SK-N-SH (cell line): ENCODE measurements around the gene NELFB. TPM values are rescaled to one million over a fixed set of nuclear protein-coding genes. Genes with fewer than 3 reads are reported as not detected.
"Not testable (repeated sequence)": the region's sequence is repeated elsewhere in the genome, so short reads cannot be mapped to it uniquely, and the experiment has no call there.

Source experiments
- CTCF ChIA-PET: fragments of 300-600, 350-600 bp; formaldehyde crosslinking; extraction: SDS; loops from one replicate; lab custom pipeline; 2021; lab: Yijun Ruan, JAX
- POLR2A ChIA-PET: fragments of 350-600 bp; sonication (Branson Sonifier 250); formaldehyde crosslinking; extraction: SDS; loops from one replicate; lab custom pipeline; 2020; ENCODE audit warnings: antibody characterized with exemption, inconsistent platforms; lab: Yijun Ruan, JAX
- DNase-seq: peaks from one replicate; pipeline ENCODE4 v3.0.0; 2012
- H2AFZ ChIP-seq: fragments of 200-600 bp; sonication (generic); 2 replicates; pipeline ENCODE4 v1.8.1; 2016; ENCODE audit warnings: antibody characterized with exemption, mild to moderate bottlenecking, low read depth
- H3F3A ChIP-seq: fragments of 200-600 bp; sonication (generic); replicated peaks from 2 replicates; pipeline ENCODE3; 2016; ENCODE audit warnings: antibody characterized with exemption, mild to moderate bottlenecking; ENCODE audit not compliant: insufficient read depth
- H3K27ac ChIP-seq, 2 experiments: fragments of 200-500 bp in 1 of 2; fragments of 200-600 bp in 1 of 2; sonication (Bioruptor generic) in 1 of 2; sonication (generic), shearing (Covaris generic) in 1 of 2; 2 replicates each; pipeline versions ENCODE4 v1.5.1 to v1.6.1; 2014 to 2016; ENCODE audit warnings: low read depth in 2 of 2, inconsistent platforms in 1 of 2, low read length in 1 of 2, mild to moderate bottlenecking in 1 of 2, mixed read lengths in 1 of 2
- H3K27me3 ChIP-seq: fragments of 200-600 bp; sonication (generic), shearing (Covaris generic); 2 replicates; pipeline ENCODE4 v1.6.1; 2016; ENCODE audit warnings: mixed run types; ENCODE audit not compliant: insufficient read depth
- H3K36me3 ChIP-seq, 2 experiments: fragments of 200-500 bp in 1 of 2; fragments of 200-600 bp in 1 of 2; sonication (Bioruptor generic) in 1 of 2; sonication (generic) in 1 of 2; replicated peaks in 1 of 2; 2 replicates each; pipeline versions ENCODE3 to v1.5.1; 2014 to 2016; ENCODE audit warnings: low read length in 1 of 2, mild to moderate bottlenecking in 1 of 2; ENCODE audit not compliant: insufficient read depth in 2 of 2, control insufficient read depth in 1 of 2
- H3K4me1 ChIP-seq, 2 experiments: fragments of 200-500 bp in 1 of 2; fragments of 200-600 bp in 1 of 2; sonication (Bioruptor generic) in 1 of 2; sonication (generic), shearing (Covaris generic) in 1 of 2; 2 replicates each; pipeline versions ENCODE4 v1.5.1 to v1.6.1; 2014 to 2016; ENCODE audit warnings: low read depth in 1 of 2, low read length in 1 of 2, mixed run types in 1 of 2; ENCODE audit not compliant: insufficient read depth in 2 of 2, control insufficient read depth in 1 of 2
- H3K4me2 ChIP-seq: fragments of 200-600 bp; sonication (generic), shearing (Covaris generic); 2 replicates; pipeline ENCODE4 v1.6.1; 2017; ENCODE audit warnings: mixed run types
- H3K4me3 ChIP-seq, 2 experiments: fragments of 200-500 bp in 1 of 2; fragments of 200-600 bp in 1 of 2; sonication (Bioruptor generic) in 1 of 2; sonication (generic), shearing (Covaris generic) in 1 of 2; 2 replicates each; pipeline versions ENCODE4 v1.5.1 to v1.8.1; 2014 to 2016; ENCODE audit warnings: low read depth in 2 of 2, inconsistent platforms in 1 of 2, low read length in 1 of 2, mild to moderate bottlenecking in 1 of 2, mixed read lengths in 1 of 2, moderate library complexity in 1 of 2
- H3K79me2 ChIP-seq: fragments of 200-600 bp; sonication (generic); 2 replicates; pipeline ENCODE4 v1.8.1; 2017; ENCODE audit warnings: mild to moderate bottlenecking; ENCODE audit not compliant: insufficient read depth
- H3K9ac ChIP-seq: fragments of 200-600 bp; sonication (generic); 2 replicates; pipeline ENCODE4 v1.6.1; 2017; ENCODE audit warnings: mixed run types
- H3K9me2 ChIP-seq: fragments of 200-600 bp; sonication (generic); 2 replicates; pipeline ENCODE4 v1.6.1; 2017; ENCODE audit warnings: mixed run types
- H3K9me3 ChIP-seq: fragments of 200-600 bp; sonication (generic); 2 replicates; pipeline ENCODE4 v1.6.1; 2017; ENCODE audit warnings: mixed run types, mild to moderate bottlenecking, moderate library complexity
- H4K20me1 ChIP-seq: fragments of 200-600 bp; sonication (generic); 2 replicates; pipeline ENCODE4 v1.6.1; 2017; ENCODE audit warnings: mild to moderate bottlenecking, mixed run types; ENCODE audit not compliant: insufficient read depth
- EZH2phosphoT487 ChIP-seq: fragments of 200-600 bp; sonication (generic); IDR thresholded peaks from 2 replicates; pipeline ENCODE4 v1.6.1; 2017; ENCODE audit warnings: low read depth, mixed run types, mild to moderate bottlenecking, antibody characterized with exemption, moderate library complexity, borderline replicate concordance
- NRF1 ChIP-seq: IDR thresholded peaks from 2 replicates; pipeline ENCODE4 v1.6.1; 2012; ENCODE audit warnings: low read depth, mild to moderate bottlenecking, low read length
- POLR2AphosphoS5 ChIP-seq: IDR thresholded peaks from 2 replicates; pipeline ENCODE4 v1.6.1; 2012; ENCODE audit warnings: low read depth, low read length
- RAD21 ChIP-seq: IDR thresholded peaks from 2 replicates; pipeline ENCODE4 v1.6.1; 2012; ENCODE audit warnings: mild to moderate bottlenecking, low read length
- TCF12 ChIP-seq: IDR thresholded peaks from 2 replicates; pipeline ENCODE4 v1.4.0; 2012
- TEAD4 ChIP-seq: IDR thresholded peaks from 2 replicates; pipeline ENCODE4 v1.4.0; 2012; ENCODE audit warnings: mild to moderate bottlenecking, borderline replicate concordance; ENCODE audit not compliant: insufficient read depth
- WGBS: methylation state at CpG from one replicate; pipeline ENCODE4 v1.1.6; 2017; ENCODE audit warnings: low lambda C conversion rate; 5-methylcytosine and 5-hydroxymethylcytosine counted together
- polyA plus RNA-seq, 3 experiments: library from polyadenylated mRNA; depleted of rRNA; stranded (reverse); fragments of >200 nt; gene quantifications; 2 replicates each; pipeline ENCODE4 v1.2.3, GENCODE V29; 2012
- TF ChIP-seq, protein P1 (sequence below): IDR thresholded peaks from 2 replicates; pipeline ENCODE4; 2012
- TF ChIP-seq, protein P2 (sequence below): IDR thresholded peaks from 2 replicates; pipeline ENCODE4 v1.4.0; 2012; ENCODE audit warnings: low read depth

The NELFB gene
- polyA plus RNA-seq, 1 of the 3 experiments (the other 2 are of a cell fraction), result 62.7 TPM

DNA sequence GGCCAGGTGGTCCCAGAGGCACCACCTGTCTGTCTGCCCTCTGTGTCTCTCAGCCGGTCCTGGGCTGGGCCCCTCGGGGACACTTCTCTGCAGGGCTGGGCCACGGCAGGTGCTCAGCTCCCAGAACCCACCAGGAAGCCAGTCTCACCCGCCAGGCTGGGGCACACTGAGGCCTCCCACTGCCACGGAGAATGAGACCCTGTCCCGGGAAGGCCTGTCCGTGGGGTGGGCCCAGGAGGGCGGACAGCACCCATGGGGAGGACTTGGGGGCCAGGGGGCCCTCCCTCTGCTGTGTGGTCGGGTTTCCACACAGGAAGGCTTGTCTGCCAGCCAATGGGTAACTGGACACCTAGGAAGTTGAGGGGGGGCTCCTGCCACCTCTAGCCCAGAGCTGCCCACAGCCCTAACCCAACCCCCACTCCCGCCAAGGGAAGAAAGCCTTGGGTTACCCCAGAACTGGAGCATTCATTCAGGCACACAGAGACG, 18.1 kb upstream of the NELFB start:
- H3K4me2 ChIP-seq, result no peak overlapping the region
- no peak for DNase-seq
- H3K27me3 ChIP-seq, result no peaks in the 10 kb centered on the region
- no peaks in the 10 kb centered on the region for H3K9me2 ChIP-seq
- peaks cover 32% of the 10 kb centered on the region for H3K79me2 ChIP-seq
- TF ChIP-seq, protein P1, sequence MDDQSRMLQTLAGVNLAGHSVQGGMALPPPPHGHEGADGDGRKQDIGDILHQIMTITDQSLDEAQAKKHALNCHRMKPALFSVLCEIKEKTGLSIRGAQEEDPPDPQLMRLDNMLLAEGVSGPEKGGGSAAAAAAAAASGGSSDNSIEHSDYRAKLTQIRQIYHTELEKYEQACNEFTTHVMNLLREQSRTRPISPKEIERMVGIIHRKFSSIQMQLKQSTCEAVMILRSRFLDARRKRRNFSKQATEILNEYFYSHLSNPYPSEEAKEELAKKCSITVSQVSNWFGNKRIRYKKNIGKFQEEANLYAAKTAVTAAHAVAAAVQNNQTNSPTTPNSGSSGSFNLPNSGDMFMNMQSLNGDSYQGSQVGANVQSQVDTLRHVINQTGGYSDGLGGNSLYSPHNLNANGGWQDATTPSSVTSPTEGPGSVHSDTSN, result no peak
- TF ChIP-seq TCF12 (no peak), EZH2phosphoT487 (no peak), NRF1 (no peak)
- TF ChIP-seq, protein P2, sequence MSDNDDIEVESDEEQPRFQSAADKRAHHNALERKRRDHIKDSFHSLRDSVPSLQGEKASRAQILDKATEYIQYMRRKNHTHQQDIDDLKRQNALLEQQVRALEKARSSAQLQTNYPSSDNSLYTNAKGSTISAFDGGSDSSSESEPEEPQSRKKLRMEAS, result no peak
- TF ChIP-seq, all 33 proteins: peak for 0
- WGBS, result 68% methylated on average over 5 of the region's 11 CpGs
- CTCF ChIA-PET, result interaction anchor here (0.6 to 4.5 kb wide), 61 partner anchors 11 to 427 kb away, joined by 3 to 95 read pairs (median 4); partner anchors contain the start of genes ANAPC2, CYSRT1, DPP7 and GRIN1
- no peaks in the 10 kb centered on the region for H3K9me3 ChIP-seq
- H3K27ac ChIP-seq, result no peak overlapping the region; a peak in 1 of 4 replicates
- peaks cover 9 to 23% of the 10 kb centered on the region in 2 experiments; a peak in 2 of 4 replicates for H3K4me1 ChIP-seq
- H2AFZ ChIP-seq, result no peak overlapping the region
- peaks cover 9% of the 10 kb centered on the region for H3F3A ChIP-seq
- POLR2A ChIA-PET, result interaction anchor here (0.7 to 1.3 kb wide), 7 partner anchors 17 to 186 kb away, joined by 3 to 4 read pairs (median 3); partner anchors contain the start of genes EXD3, NDOR1, NOXA1 and TMEM203
- H3K36me3 ChIP-seq, result peaks cover 0 to 4% of the 10 kb centered on the region in 2 experiments
- H3K4me3 ChIP-seq, result no peak overlapping the region
- H3K9ac ChIP-seq, result no peak overlapping the region
- H4K20me1 ChIP-seq, result peaks cover 5% of the 10 kb centered on the region

DNA sequence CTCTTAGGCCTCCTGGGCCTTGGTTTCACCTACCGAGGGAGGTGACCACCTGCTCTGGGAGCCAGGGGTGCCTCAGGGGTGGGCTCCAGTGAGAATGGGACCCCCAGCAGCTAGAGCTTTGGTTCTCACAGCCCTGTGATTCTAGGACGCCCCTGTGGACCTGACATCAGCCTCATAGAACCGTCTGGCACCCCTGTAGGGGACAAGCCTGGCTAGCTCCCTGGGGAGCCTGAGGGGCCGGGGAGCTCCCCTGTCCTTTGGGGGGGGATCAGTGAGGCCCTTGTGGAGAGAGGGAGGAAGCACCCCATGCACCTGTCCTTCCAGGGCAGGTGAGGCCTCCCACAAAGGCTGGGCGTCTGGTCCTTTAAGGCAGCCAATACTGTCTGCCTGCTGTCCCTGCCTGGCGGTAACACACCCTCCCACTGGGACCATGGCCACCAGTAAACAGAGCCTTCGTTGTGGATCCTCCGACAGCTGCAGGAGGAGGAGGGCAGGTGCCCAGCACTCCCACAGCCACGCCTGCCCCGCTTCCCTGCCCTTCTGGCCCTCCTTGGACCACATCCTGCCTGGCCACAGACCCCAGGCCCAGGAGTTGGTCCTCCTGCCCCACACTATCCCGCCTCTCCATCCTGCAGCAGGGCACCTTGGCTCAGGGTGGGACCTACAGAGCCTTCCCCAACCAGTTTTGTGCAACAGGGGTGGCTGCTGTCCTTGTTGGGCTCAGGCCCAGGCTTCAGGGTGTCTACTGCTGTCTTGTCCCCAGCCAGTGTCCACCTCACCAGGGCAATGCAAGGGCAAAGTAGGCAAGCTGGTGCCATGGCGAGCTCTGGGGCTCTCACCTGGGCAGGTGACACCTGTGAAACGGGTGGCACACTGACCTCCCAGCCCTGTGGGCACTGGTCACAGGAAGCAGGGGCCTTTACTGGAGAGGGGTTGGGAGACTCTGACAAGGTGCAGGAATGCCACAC, 17.1 kb upstream of the NELFB start:
- Histone ChIP-seq H3F3A (peaks cover 14% of the 10 kb centered on the region), H3K4me3 (no peak overlapping the region), H2AFZ (no peak overlapping the region), H3K79me2 (peaks cover 43% of the 10 kb centered on the region), H4K20me1 (peaks cover 15% of the 10 kb centered on the region), H3K27ac (no peak overlapping the region), H3K4me1 (peaks cover 15 to 33% of the 10 kb centered on the region in 2 experiments; a peak in 2 of 4 replicates)
- ChIA-PET CTCF (interaction anchor here (0.7 to 4.5 kb wide), 14 partner anchors 10 to 189 kb away, joined by 3 to 95 read pairs (median 10); partner anchors contain the start of genes ANAPC2, CYSRT1, DPP7 and LRRC26), POLR2A (interaction anchor here (6.4 kb wide), 1 partner anchor 18 kb away, joined by 83 read pairs; the partner anchor contains the start of gene NELFB)
- no peak for DNase-seq
- no peak for TF ChIP-seq POLR2AphosphoS5
- TF ChIP-seq, protein P1, result no peak
- TF ChIP-seq TCF12, result no peak
- TF ChIP-seq TEAD4, result no peak
- TF ChIP-seq RAD21, result no peak
- TF ChIP-seq, all 33 proteins: peak for 0
- peaks cover 9 to 13% of the 10 kb centered on the region in 2 experiments for H3K36me3 ChIP-seq
- H3K27me3 ChIP-seq, result no peaks in the 10 kb centered on the region
- H3K9ac ChIP-seq, result no peak overlapping the region
- H3K4me2 ChIP-seq, result peak overlapping the region; percentile 97
- no peaks in the 10 kb centered on the region for H3K9me3 ChIP-seq
- no peaks in the 10 kb centered on the region for H3K9me2 ChIP-seq
- 86% methylated on average over 6 of the region's 13 CpGs for WGBS

DNA sequence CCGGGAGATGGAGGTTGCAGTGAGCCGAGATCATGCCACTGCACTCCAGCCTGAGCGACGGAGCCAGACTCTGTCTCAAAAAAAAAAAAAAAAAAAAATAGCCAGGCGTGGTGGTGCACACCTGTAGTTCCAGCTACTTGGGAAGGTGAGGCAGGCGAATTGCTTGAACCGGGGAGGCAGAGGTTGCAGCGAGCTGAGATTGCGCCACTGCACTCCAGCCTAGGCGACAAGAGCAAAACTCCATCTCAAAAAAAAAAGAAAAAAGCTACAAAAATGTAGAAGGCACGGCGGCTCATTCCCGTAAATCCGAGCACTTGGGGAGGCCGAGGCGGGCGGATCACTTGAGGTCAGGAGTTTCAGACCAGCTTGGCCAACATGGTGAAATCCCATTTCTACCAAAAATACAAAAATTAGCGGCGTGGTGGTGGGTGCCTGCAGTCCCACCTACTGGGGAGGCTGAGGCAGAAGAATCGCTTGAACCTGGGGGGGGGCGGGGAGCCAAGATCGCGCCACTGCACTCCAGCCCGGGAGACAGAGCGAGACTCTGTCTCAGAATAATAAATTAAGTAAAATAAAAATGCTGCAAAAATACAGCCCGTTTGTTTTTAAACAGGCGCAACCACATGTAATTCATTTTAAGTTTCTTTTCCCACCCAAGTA, 15.5 kb upstream of the NELFB start:
- Histone ChIP-seq H3K27ac (peak overlapping the region; percentile 95 to 98), H3K4me2 (peak overlapping the region; percentile 97), H3K36me3 (peaks cover 13 to 20% of the 10 kb centered on the region in 2 experiments), H3F3A (peaks cover 19% of the 10 kb centered on the region), H3K79me2 (peaks cover 55% of the 10 kb centered on the region), H3K4me1 (peaks cover 17 to 37% of the 10 kb centered on the region in 2 experiments; a peak in 2 of 4 replicates), H4K20me1 (peaks cover 29% of the 10 kb centered on the region), H3K9ac (peak overlapping the region; percentile 94), H3K4me3 (peak overlapping the region; percentile 57 to 71)
- not testable (repeated sequence) for H3K9me2 ChIP-seq, H3K9me3 ChIP-seq, H3K27me3 ChIP-seq, DNase-seq, H2AFZ ChIP-seq
- ChIA-PET CTCF (interaction anchor here (1.1 to 3.8 kb wide), 13 partner anchors 11 to 210 kb away, joined by 3 to 33 read pairs (median 4); partner anchors contain the start of genes NELFB, NPDC1, NRARP and RNF224), POLR2A (interaction anchor here (1.2 to 6.4 kb wide), 6 partner anchors 16 to 153 kb away, joined by 4 to 83 read pairs (median 14); partner anchors contain the start of genes ANAPC2, CYSRT1, MAN1B1 and NELFB)
- 55% methylated on average over 27 of the region's 27 CpGs for WGBS
